KOPT-K1 (cell line): Measurements from ENCODE around the gene CISD3.

Experiments used
- H3K27ac ChIP-seq: fragments of 200-600 bp; sonication (generic); 2 replicates; pipeline ENCODE4 v1.5.1; 2016; ENCODE audit warnings: antibody characterized with exemption, mild to moderate bottlenecking, low read depth, low read length; ENCODE audit not compliant: poor library complexity, severe bottlenecking
- H3K36me3 ChIP-seq: fragments of 200-600 bp; sonication (generic); 2 replicates; pipeline ENCODE4 v1.5.1; 2017; ENCODE audit warnings: antibody characterized with exemption, mild to moderate bottlenecking, low read length, moderate library complexity; ENCODE audit not compliant: insufficient read depth
- H3K9me3 ChIP-seq: fragments of 200-600 bp; sonication (generic); 2 replicates; pipeline ENCODE4 v1.5.1; 2017; ENCODE audit warnings: antibody characterized with exemption, low read length, mild to moderate bottlenecking; ENCODE audit not compliant: insufficient read depth, poor library complexity, severe bottlenecking

The CISD3 gene

DNA sequence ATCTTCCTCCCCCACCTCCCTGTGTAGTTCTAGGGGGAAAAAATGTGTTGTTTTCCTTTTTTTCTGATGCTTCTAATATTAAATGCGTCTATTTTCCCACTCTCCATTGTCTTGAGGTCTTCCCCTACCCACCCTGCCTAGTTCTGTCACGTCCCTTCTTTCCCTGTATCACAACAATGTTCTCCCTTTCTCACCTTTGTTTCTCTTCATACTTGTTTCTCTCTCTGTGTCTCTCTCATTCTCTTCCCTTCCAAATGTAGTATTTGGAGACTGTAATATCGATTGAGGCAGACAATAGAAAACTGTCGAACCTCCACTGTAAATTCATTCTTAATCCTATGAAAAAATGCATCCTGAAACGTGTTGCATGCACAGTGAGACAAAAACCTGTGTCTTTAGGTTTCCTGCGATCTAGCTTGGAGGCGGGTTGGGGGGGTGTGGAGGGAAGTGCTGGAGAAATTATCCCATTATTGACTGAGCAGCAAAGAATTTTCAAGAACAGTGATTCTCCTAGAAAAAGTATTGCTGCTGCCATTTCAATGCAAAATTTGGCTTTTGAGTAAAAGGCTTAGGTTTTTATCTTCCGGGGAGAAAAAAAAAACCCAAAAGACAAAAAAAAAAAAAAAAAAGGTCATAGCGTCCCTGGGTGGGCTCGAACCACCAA lies 21.1 kb downstream of the CISD3 start:
- Histone ChIP-seq H3K9me3 (no peaks in the 10 kb centered on the region), H3K27ac (no peak overlapping the region), H3K36me3 (peaks cover 25% of the 10 kb centered on the region)

GRCh38 chr17:38751808-38752307 lies 21.7 kb downstream of the CISD3 start:
- Histone ChIP-seq H3K27ac (peak overlapping the region; percentile 73), H3K9me3 (no peaks in the 10 kb centered on the region), H3K36me3 (peaks cover 31% of the 10 kb centered on the region)

DNA sequence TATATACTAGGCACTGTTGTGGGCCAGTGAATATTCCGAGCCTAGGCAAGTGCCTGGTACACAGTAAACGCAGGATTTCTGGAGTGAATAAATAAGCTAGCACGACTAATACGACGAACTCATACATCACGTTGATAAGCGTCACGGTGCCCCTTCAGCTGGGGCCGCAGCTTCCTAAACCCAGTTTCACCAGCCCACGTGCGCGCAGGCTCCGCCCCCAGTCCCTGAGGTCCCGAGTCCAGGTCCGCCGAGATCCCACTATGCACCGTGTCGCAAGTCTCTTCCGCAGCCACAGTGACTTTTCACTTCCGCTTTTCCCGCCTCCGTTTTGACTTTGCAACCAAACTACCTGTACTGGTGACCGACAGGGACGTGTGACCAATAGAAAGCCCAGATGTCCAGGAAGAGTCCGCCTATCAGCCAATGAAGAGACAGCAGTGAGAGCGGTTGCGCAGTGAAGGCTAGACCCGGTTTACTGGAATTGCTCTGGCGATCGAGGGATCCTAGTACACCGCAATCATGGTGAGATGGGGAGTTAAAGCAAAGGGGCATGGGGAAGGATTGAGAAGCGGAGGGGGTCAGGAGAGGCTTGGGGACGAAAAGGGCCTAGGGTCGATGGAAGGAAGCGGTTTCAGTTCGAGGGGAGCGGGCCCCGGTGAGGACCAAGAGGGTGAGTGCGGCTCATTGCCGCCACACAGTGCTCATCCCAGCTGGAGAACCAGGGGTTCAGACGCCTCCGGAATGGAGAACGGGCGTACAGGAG lies 22.3 kb downstream of the CISD3 start, which contains the start of gene PSMB3:
TSS of gene PSMB3 (plus strand) at position 434 of the 763 bp plus-strand sequence. CDS start at position 520, 86 bp downstream.
- peak within 1 kb of the TSS; percentile 73 for H3K27ac ChIP-seq
- peaks cover 37% of the 10 kb centered on the region for H3K36me3 ChIP-seq
- H3K9me3 ChIP-seq: no peaks in the 10 kb centered on the region

- peak overlapping the region; percentile 73 for H3K27ac ChIP-seq
- peaks cover 43% of the 10 kb centered on the region for H3K36me3 ChIP-seq
- no peaks in the 10 kb centered on the region for H3K9me3 ChIP-seq
Observed at GRCh38 chr17:38753071-38753506, 22.9 kb downstream of the CISD3 start.

DNA sequence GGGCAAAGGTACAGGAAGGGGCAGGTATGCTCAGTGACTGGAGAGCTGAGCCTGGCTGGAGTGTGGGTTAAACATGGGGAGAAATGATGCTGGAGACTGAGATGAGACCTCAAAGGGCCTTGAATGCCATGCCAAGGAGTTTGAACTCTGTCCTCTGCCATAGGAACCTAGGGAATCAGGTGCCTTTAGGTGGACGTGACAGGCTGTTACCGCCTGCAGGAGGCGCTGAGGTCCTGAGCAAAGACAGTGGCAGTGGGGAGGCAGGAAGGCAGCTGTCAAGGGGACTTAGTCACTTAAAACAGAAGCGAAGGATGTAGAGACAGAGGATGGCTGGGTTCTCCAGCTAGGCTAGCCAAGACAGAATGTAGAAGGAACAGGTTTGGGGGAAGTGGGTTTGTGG lies 31.5 kb downstream of the CISD3 start:
- H3K27ac ChIP-seq: no peak overlapping the region
- no peaks in the 10 kb centered on the region for H3K9me3 ChIP-seq
- H3K36me3 ChIP-seq: peaks cover 98% of the 10 kb centered on the region

DNA sequence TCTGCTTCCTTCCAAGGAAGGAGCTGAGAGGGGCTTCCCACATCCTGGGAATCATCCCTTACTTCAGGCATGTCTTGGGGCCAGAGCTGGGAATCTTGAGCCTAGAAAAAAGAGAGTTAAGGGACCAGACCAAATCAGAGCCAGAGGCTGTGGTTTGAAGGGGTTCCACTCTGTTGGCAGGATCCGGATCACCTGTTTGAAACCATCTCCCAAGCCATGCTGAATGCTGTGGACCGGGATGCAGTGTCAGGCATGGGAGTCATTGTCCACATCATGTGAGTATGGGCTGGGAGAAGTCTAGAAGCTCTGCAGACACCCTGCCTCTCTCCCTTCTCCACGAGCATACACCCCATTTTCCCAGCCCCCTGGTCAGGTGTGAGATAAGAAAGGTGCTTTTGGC lies 32.1 kb downstream of the CISD3 start:
- Histone ChIP-seq H3K27ac (no peak overlapping the region), H3K9me3 (no peaks in the 10 kb centered on the region), H3K36me3 (peaks cover 98% of the 10 kb centered on the region)

DNA sequence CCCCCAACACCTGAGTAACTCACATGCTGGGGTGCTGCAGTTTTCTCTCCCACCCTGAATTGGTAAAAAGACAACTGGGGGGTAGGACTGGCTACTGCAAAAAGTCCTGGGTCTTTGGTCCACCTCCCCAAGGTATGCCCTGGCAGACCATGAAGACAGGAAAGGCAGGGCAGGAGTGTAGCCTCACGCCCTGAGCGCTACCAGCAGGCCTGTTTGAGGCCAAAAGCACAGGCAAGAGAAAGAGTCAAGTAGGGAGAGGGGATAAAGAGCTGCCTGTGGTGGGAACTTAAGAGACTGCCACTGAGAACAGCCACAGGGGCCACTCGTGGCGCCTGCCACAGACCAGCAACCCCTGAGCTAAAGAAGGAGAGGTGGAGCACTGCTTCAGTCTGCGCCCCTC lies 36.2 kb downstream of the CISD3 start:
- peaks cover 100% of the 10 kb centered on the region for H3K36me3 ChIP-seq
- no peaks in the 10 kb centered on the region for H3K9me3 ChIP-seq
- no peak overlapping the region for H3K27ac ChIP-seq

DNA sequence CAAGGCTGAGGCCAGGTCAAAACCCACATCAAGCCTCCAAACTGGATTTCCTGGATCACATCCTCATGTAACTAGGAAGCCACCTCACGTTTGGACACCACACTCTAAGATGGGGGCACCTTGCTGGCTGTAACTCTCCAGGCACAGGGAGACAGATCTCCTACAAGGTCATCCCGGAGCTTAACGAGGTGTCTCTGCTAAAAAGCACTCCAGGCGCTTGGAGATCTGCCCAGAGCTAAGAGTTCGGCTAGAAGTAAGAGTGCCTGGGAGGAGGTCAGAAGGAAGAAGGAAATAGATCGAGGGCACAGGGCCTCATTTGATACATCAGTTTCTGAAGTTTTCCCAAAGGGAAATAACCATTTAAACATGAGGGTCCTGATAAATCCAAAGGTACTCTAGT lies 38.3 kb downstream of the CISD3 start:
- Histone ChIP-seq H3K27ac (no peak overlapping the region), H3K36me3 (peaks cover 100% of the 10 kb centered on the region), H3K9me3 (no peaks in the 10 kb centered on the region)

- no peak overlapping the region for H3K27ac ChIP-seq
- H3K36me3 ChIP-seq: peaks cover 98% of the 10 kb centered on the region
- H3K9me3 ChIP-seq: no peaks in the 10 kb centered on the region
Observed at GRCh38 chr17:38773258-38773657, 43.1 kb downstream of the CISD3 start.

GRCh38 chr17:38777641-38778250 lies 47.6 kb downstream of the CISD3 start:
- Histone ChIP-seq H3K9me3 (no peaks in the 10 kb centered on the region), H3K36me3 (peaks cover 98% of the 10 kb centered on the region), H3K27ac (no peak overlapping the region)

GRCh38 chr17:38779965-38780752 lies 50.0 kb downstream of the CISD3 start:
- H3K9me3 ChIP-seq: no peaks in the 10 kb centered on the region
- H3K27ac ChIP-seq: no peak overlapping the region
- H3K36me3 ChIP-seq: peaks cover 99% of the 10 kb centered on the region

DNA sequence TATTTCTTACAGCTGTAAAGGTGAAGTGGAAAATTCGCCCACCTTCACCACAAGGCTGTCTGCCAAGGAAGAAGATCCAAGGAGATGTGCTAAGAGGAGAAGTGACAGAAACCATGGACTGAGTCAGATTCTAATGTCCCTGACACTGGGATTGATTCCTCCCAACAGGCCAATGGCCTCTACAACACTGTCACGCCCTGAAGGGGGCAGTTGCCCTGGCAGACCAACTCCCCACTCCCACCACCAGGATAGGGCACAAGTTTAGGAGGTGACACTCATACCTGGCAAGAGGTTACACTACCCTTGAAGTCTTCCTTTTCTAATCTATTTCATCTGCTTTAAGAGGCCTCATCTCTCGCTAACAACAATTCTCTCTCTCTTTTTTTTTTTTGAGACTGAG lies 53.1 kb downstream of the CISD3 start:
- peaks cover 91% of the 10 kb centered on the region for H3K36me3 ChIP-seq

More for the DNA sequence above, 53.1 kb downstream of the CISD3 start:
- Histone ChIP-seq H3K27ac (no peak overlapping the region), H3K9me3 (no peaks in the 10 kb centered on the region)
